GM08714 (cell line): Measurements from ENCODE around the gene ANTXRL.
"Not testable (repeated sequence)": the region's sequence is repeated elsewhere in the genome, so short reads cannot be mapped to it uniquely, and the experiment has no call there.

ENCODE experiments used
- H3K4me3 ChIP-seq: fragments of 200-500 bp; sonication (Bioruptor generic); 2 replicates; pipeline ENCODE4 v1.5.1; 2014; ENCODE audit warnings: mild to moderate bottlenecking, low read length, inconsistent platforms
- ZNF274 ChIP-seq: IDR thresholded peaks from 2 replicates; pipeline ENCODE4 v1.6.1; 2012; ENCODE audit warnings: mild to moderate bottlenecking, low read depth, low read length

ANTXRL gene

DNA sequence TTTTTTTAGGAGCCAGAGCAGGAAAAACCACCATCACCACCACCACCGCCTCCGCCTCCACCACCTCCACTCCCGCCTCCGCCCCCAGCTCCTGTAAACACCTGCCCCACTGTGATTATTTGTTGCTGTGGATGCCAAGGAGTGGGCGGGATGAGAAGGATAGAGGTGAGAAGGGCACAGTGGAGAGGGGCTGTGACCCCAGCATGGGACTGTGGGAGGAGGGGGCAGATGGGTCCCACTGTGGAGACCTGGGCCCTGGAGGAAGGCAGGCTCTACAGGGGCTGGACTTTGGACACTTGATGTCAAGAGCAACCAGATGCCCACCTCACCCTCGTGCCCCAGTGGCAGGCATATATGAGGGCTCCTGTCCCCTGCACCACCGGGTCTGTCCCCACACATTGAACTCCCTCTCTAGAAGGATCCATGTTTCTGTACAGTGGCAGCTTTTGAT lies 24.7 kb downstream of the ANTXRL start:
- H3K4me3 ChIP-seq, result no peak overlapping the region
- TF ChIP-seq ZNF274, result no peak

- H3K4me3 ChIP-seq, result not testable (repeated sequence)
Measured at GRCh38 chr10:46311961-46312431, 25.2 kb downstream of the ANTXRL start.

DNA sequence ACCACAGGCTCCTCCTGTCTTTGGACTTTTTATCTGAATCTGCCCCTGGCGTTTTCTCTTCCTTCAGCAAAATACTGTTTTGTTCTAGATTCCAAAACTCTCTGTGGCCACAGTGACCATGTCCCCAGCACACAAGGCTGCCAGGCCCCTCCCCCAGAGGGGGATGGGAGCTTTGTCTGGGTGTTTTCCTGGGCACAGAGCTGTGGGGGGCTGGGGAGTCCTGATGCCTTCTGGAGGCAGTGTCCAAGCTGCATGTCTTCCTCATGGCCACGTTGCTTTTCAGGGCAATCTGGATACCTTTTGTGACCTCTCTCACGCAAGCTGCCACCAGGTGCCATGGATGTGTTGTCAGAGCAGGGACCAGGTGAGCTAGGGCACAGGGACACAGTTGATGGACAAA lies 26.2 kb downstream of the ANTXRL start:
- no peak for TF ChIP-seq ZNF274

DNA sequence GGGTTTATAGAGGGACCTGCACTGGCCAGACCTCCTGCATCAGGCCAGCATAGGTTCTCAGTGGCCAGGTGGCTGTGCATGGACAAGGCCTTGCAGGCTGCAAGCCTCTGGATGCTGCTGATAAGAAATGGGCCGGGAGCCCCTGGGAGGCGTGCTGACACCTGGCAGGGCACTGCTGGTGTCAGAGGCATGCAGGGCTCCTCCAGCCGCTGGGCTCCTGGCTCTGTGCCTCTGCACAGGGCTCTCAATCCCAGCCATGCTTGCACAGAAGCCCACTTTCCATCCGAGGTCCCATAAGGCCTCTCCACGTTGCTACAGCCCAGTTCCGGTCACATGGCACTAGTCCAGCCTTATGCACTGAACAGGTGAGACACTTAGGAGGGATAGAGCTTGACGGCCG lies 27.3 kb downstream of the ANTXRL start:
- H3K4me3 ChIP-seq, result no peak overlapping the region
- TF ChIP-seq ZNF274, result no peak

More for the DNA sequence above, 26.2 kb downstream of the ANTXRL start:
- no peak overlapping the region for H3K4me3 ChIP-seq

GRCh38 chr10:46315071-46315860 lies 28.5 kb downstream of the ANTXRL start:
- not testable (repeated sequence) for H3K4me3 ChIP-seq

- H3K4me3 ChIP-seq, result no peak overlapping the region
- TF ChIP-seq ZNF274, result no peak
Measured at GRCh38 chr10:46317370-46317769, 30.6 kb downstream of the ANTXRL start.

- no peak overlapping the region for H3K4me3 ChIP-seq
- no peak for TF ChIP-seq ZNF274
Measured at GRCh38 chr10:46317889-46318288, 31.1 kb downstream of the ANTXRL start.

DNA sequence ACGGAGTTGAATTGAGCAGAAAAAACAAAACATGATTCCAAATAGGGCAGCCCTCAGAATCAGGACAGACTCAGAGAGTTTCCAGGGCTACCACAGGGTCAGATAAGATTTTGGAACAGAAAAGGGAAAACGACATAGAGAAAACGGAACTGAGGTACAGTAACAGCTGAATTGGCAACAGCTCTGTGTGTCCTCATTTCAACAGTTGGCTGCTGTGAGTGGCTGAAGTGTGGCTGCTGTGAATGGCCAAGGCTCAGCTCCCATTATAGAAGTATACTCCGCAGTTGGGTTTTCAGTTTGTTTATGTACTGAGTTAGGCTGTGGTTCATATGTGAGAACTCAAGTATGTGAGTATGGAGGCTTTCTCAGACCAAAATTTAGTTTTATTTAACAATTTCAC lies 32.0 kb downstream of the ANTXRL start:
- no peak overlapping the region for H3K4me3 ChIP-seq
- TF ChIP-seq ZNF274, result no peak

DNA sequence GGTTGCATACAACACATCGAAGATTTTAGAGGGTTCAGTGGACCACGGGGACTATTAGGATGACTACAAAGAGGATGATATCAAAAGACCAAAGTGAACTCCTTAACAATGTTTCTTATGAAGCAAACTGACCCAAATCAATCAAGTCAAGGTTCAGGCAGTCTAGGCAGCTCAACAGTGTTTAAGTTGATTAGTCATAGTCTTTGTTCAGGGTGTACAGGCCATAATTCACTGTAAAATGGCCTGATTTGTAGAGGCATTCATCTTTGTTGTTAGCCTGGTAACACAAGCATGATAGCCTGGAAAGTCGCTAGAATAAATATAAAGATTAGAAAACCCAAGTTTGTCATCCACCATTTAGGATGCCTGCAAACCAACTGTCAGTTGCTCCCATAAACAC lies 32.6 kb downstream of the ANTXRL start:
- TF ChIP-seq ZNF274, result no peak
- no peak overlapping the region for H3K4me3 ChIP-seq

- no peak overlapping the region for H3K4me3 ChIP-seq
- TF ChIP-seq ZNF274, result no peak
Measured at GRCh38 chr10:46321770-46322169, 35.0 kb downstream of the ANTXRL start.

DNA sequence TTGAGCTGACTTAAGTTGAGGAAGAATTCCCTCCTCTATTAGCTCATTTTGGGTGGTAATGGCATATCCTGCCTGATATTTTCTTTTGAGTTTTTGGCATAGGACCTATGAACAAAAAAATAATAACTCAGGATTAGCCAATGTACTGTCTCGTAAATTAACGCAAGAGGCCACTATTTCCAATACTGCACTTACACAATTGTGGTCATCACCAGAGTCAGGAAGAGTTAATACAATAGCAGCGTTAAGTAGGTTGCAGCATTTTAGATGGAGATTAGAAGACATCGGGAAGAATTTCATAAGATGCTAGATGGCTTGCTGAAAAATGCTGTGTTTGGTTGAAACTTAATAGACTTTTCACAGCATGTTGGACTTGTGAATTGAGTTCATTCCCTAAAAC lies 36.4 kb downstream of the ANTXRL start:
- no peak overlapping the region for H3K4me3 ChIP-seq
- no peak for TF ChIP-seq ZNF274

- H3K4me3 ChIP-seq, result no peak overlapping the region
- no peak for TF ChIP-seq ZNF274
Measured at GRCh38 chr10:46325021-46325420, 38.2 kb downstream of the ANTXRL start.

GRCh38 chr10:46326066-46326465 lies 39.3 kb downstream of the ANTXRL start:
- no peak for TF ChIP-seq ZNF274

GRCh38 chr10:46326971-46327370 lies 40.2 kb downstream of the ANTXRL start:
- no peak overlapping the region for H3K4me3 ChIP-seq
- TF ChIP-seq ZNF274, result no peak

More at GRCh38 chr10:46326066-46326465, 39.3 kb downstream of the ANTXRL start:
- H3K4me3 ChIP-seq, result no peak overlapping the region

- no peak overlapping the region for H3K4me3 ChIP-seq
- no peak for TF ChIP-seq ZNF274
Measured at GRCh38 chr10:46327685-46328084, 40.9 kb downstream of the ANTXRL start.
